GM19397 (cell line): ENCODE measurements around the gene COX7A2.
A peak's percentile ranks its signal among the peaks of the same experiment; 100 is the strongest.

Experiments
- ATAC-seq: cut with Tn5 transposase; IDR thresholded peaks from one replicate; pipeline ENCODE4 v1.9.1; 2021; ENCODE audit warnings: mild to moderate bottlenecking, moderate library complexity; ENCODE audit not compliant: unreplicated experiment

The COX7A2 gene

GRCh38 chr6:75201901-75202672 lies 41.5 kb downstream of the COX7A2 start:
- peak; percentile 44 for ATAC-seq

- no peak for ATAC-seq
Measured at GRCh38 chr6:75201021-75201420, 42.6 kb downstream of the COX7A2 start.

GRCh38 chr6:75199889-75200288 lies 43.7 kb downstream of the COX7A2 start:
- no peak for ATAC-seq

- ATAC-seq: no peak
Measured at GRCh38 chr6:75196081-75196687, 47.4 kb downstream of the COX7A2 start.

- no peak for ATAC-seq
Measured at GRCh38 chr6:75188221-75188925, 55.2 kb downstream of the COX7A2 start.
